ENCODE measurements around the gene FITM1.

Gene FITM1

GRCh38 chr14:24157331-24157730 is 26.9 kb downstream of the FITM1 start:
- TF ChIP-seq CTCF (IDR thresholded peaks at IDR 0.05; ENCODE audit: control extremely low read depth, extremely low read depth, low read depth, missing control alignments) = no peak
- CTCF ChIA-PET = interaction anchor here (0.9 to 1.2 kb wide), 2 partner anchors 10 to 18 kb away, joined by 4 to 6 read pairs; partner anchors contain the start of gene RNF31
- no peak for DNase-seq (ENCODE audit: extremely low spot score)
- POLR2A ChIA-PET = interaction anchor here (0.8 to 1.0 kb wide), 2 partner anchors 16 to 142 kb away, joined by 3 read pairs; partner anchors contain the start of genes DHRS1, EMC9 and NOP9

GRCh38 chr14:24159777-24160498 is 29.5 kb downstream of the FITM1 start:
- POLR2A ChIA-PET = interaction anchor here (1.7 to 2.7 kb wide), 5 partner anchors 8 to 46 kb away, joined by 5 to 14 read pairs (median 5); partner anchors contain the start of genes DCAF11, NRL, PSME1 and PSME2
- TF ChIP-seq CTCF (IDR thresholded peaks at IDR 0.05; ENCODE audit: control extremely low read depth, extremely low read depth, low read depth, missing control alignments) = no peak
- CTCF ChIA-PET = interaction anchor here (1.0 to 7.3 kb wide), 20 partner anchors 11 to 148 kb away, joined by 3 to 154 read pairs (median 9); partner anchors contain the start of genes CIDEB, DCAF11, MDP1 and NRL
- no peak for DNase-seq (ENCODE audit: extremely low spot score)

- ChIA-PET POLR2A (interaction anchor here (1.1 to 2.7 kb wide), 8 partner anchors 9 to 65 kb away, joined by 3 to 14 read pairs (median 5); partner anchors contain the start of genes CHMP4A, DCAF11, NRL and PSME1), CTCF (interaction anchor here (0.6 to 7.3 kb wide), 35 partner anchors 11 to 571 kb away, joined by 3 to 154 read pairs (median 6); partner anchors contain the start of genes CHMP4A, CIDEB, DCAF11 and IPO4)
- TF ChIP-seq CTCF (IDR thresholded peaks at IDR 0.05; ENCODE audit: control extremely low read depth, extremely low read depth, low read depth, missing control alignments) = no peak
- no peak for DNase-seq (ENCODE audit: extremely low spot score)
Observed at GRCh38 chr14:24160499-24160849, 30.0 kb downstream of the FITM1 start.

- peak; percentile 92 for TF ChIP-seq CTCF (IDR thresholded peaks at IDR 0.05; ENCODE audit: control extremely low read depth, extremely low read depth, low read depth, missing control alignments)
- ChIA-PET POLR2A (interaction anchor here (0.6 to 2.7 kb wide), 13 partner anchors 9 to 85 kb away, joined by 3 to 14 read pairs (median 5); partner anchors contain the start of genes CHMP4A, DCAF11, EMC9 and NRL), CTCF (interaction anchor here (0.6 to 7.3 kb wide), 48 partner anchors 10 to 572 kb away, joined by 3 to 154 read pairs (median 6); partner anchors contain the start of genes CHMP4A, CIDEB, DCAF11 and EMC9)
- DNase-seq (ENCODE audit: extremely low spot score) = peak; percentile 94
Observed at GRCh38 chr14:24160850-24161804, 30.7 kb downstream of the FITM1 start, which contains the start of gene IRF9. Gene IRF9, plus strand, starts transcription at chr14:24161265. Its CDS starts 880 bp downstream, at chr14:24162145.

GRCh38 chr14:24162093-24162492 is 31.6 kb downstream of the FITM1 start:
- TF ChIP-seq CTCF (IDR thresholded peaks at IDR 0.05; ENCODE audit: control extremely low read depth, extremely low read depth, low read depth, missing control alignments) = no peak
- ChIA-PET CTCF (interaction anchor here (1.0 to 7.3 kb wide), 24 partner anchors 9 to 147 kb away, joined by 3 to 154 read pairs (median 9); partner anchors contain the start of genes CHMP4A, DCAF11, EMC9 and IPO4), POLR2A (interaction anchor here (0.6 to 2.7 kb wide), 12 partner anchors 9 to 1996 kb away, joined by 3 to 14 read pairs (median 4); partner anchors contain the start of genes DCAF11, EMC9, NRL and RNF31)
- DNase-seq (ENCODE audit: extremely low spot score) = no peak
